Panc1 (cell line): ENCODE data around the gene SUSD6. TPM values are rescaled to one million over a fixed set of nuclear protein-coding genes. Genes with fewer than 3 reads are reported as not detected.

Experiments
- ATAC-seq: fragments of 200-7000 bp; cut with Tn5 transposase; 2 replicates; pipeline ENCODE4 v1.9.1; 2020; ENCODE audit warnings: mild to moderate bottlenecking, moderate library complexity
- BruUV-seq: library from RNA; stranded (reverse); fragments of 400-500 nt; replicated peaks from 2 replicates; lab custom pipeline; 2021; lab: Mats Ljungman, UMichigan
- CTCF ChIA-PET: fragments of 300-600 bp; sonication (Branson Sonifier 250); formaldehyde crosslinking; loops from one replicate; lab custom pipeline; 2022; ENCODE audit warnings: antibody characterized with exemption; lab: Charles Lee
- POLR2A ChIA-PET: fragments of 300-600 bp; sonication (Branson Sonifier 250); formaldehyde crosslinking; loops from one replicate; lab custom pipeline; 2022; ENCODE audit warnings: antibody characterized with exemption; lab: Charles Lee
- DNase-seq: peaks from one replicate; pipeline ENCODE4 v3.0.0-alpha.2; 2010; ENCODE audit warnings: low read depth, low spot score
- H3K27ac ChIP-seq: 2 replicates; pipeline ENCODE4 v1.5.1; 2011; ENCODE audit warnings: mild to moderate bottlenecking, low read length, inconsistent platforms
- H3K27me3 ChIP-seq: fragments of 200-500 bp; sonication (Bioruptor generic); 2 replicates; pipeline ENCODE4 v1.6.0; 2014; ENCODE audit warnings: low read length, inconsistent platforms; ENCODE audit not compliant: control insufficient read depth, insufficient read depth
- H3K36me3 ChIP-seq: fragments of 200-500 bp; sonication (Bioruptor generic); 2 replicates; pipeline ENCODE4 v1.5.1; 2014; ENCODE audit warnings: inconsistent platforms, mild to moderate bottlenecking, low read length, moderate library complexity; ENCODE audit not compliant: control insufficient read depth, insufficient read depth
- H3K4me1 ChIP-seq: 2 replicates; pipeline ENCODE4 v1.5.1; 2011; ENCODE audit warnings: inconsistent platforms, mild to moderate bottlenecking, low read length, moderate library complexity; ENCODE audit not compliant: control insufficient read depth, insufficient read depth
- H3K4me3 ChIP-seq, 2 experiments: 2 replicates each; pipeline ENCODE4 v1.5.1; 2011 to 2012; ENCODE audit warnings: low read depth in 2 of 2, low read length in 2 of 2, mild to moderate bottlenecking in 2 of 2, inconsistent platforms in 1 of 2, moderate library complexity in 1 of 2
- H3K9me3 ChIP-seq: fragments of 200-500 bp; sonication (Bioruptor generic); 2 replicates; pipeline ENCODE4 v1.5.1; 2014; ENCODE audit warnings: low read depth, mild to moderate bottlenecking, inconsistent platforms, low read length, moderate library complexity; ENCODE audit not compliant: control insufficient read depth, insufficient read depth
- CTCF ChIP-seq: fragments of 450-650 bp; IDR thresholded peaks from 2 replicates; pipeline ENCODE4 v1.5.1; 2017; ENCODE audit warnings: mild to moderate bottlenecking
- POLR2AphosphoS5 ChIP-seq: IDR thresholded peaks from 2 replicates; pipeline ENCODE4 v1.6.1; 2012; ENCODE audit warnings: mild to moderate bottlenecking, low read depth, low read length, moderate library complexity
- REST ChIP-seq, 2 experiments: IDR thresholded peaks; 2 replicates each; pipeline ENCODE4 v1.6.1; 2011 to 2012; ENCODE audit warnings: low read depth in 2 of 2, control low read depth in 1 of 2, low read length in 1 of 2, mild to moderate bottlenecking in 1 of 2, moderate library complexity in 1 of 2; ENCODE audit not compliant: insufficient read depth in 1 of 2
- SIN3A ChIP-seq: IDR thresholded peaks from 2 replicates; pipeline ENCODE4 v1.6.1; 2012; ENCODE audit warnings: low read depth, mild to moderate bottlenecking, low read length, moderate library complexity, borderline replicate concordance; ENCODE audit not compliant: insufficient read depth
- TCF7L2 ChIP-seq: IDR thresholded peaks from 2 replicates; pipeline ENCODE4 v1.6.1; 2011; ENCODE audit warnings: mild to moderate bottlenecking, low read depth, low read length, inconsistent platforms
- in situ Hi-C: cut with HindIII; loops from 2 replicates; pipeline ENCODE4 v1.10.0; 2016; ENCODE audit warnings: low sequenced_read_pairs, low pct_unique_long_range_greater_than_20kb
- intact Hi-C: fragments of 100-400 bp; cut with micrococcal nuclease; formaldehyde crosslinking; loops from one replicate; pipeline ENCODE4 v1.10.0; 2022; ENCODE audit not compliant: unreplicated experiment
- total RNA-seq: library from RNA; stranded (reverse); gene quantifications from one replicate; pipeline ENCODE4 v1.2.1, GENCODE V29; 2021; ENCODE audit not compliant: unreplicated experiment

SUSD6 gene
- total RNA-seq, 1 experiment from 2014 or later: 10.9 TPM

DNA sequence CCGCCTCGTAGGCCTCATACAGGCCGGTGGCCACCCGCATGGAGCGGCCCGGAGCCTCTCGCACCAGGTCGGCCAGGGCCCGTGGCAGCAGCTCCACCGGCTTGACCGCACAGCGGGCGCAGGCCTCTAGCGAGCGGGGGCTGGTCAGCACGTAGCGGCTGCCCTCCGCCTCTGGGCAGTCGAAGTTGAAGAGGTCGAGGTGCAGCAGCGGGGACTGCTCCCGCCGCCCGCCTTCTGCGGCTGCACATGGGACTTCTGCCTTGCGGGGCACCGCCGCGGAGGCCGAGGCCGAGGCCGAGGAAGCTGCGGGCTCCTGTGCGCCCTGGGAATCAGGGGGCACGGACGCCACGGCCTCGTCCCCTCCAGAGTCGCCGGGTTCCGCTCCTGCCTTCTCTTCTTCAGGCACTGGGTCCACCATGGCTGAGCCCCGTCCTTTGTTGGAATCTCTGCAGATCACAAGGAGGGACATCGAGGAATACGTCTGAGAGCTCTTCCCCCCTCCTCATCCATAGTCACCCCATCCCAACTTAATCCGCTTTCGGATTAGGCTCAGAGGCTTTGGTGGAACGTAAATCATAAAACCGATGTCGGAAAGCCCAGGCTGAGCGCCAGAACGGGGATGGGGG is 38.1 kb upstream of the SUSD6 start:
- Histone ChIP-seq H3K4me3 (no peak overlapping the region), H3K27me3 (peaks cover 3% of the 10 kb centered on the region), H3K27ac (no peak overlapping the region), H3K9me3 (no peaks in the 10 kb centered on the region), H3K4me1 (no peaks in the 10 kb centered on the region), H3K36me3 (no peaks in the 10 kb centered on the region)
- TF ChIP-seq TCF7L2 (no peak), REST (IDR thresholded peaks at IDR 0.05; ENCODE audit: insufficient read depth in 1 of 2, low read depth in 2 of 2, low read length in 1 of 2) (no peak), SIN3A (no peak), POLR2AphosphoS5 (no peak), CTCF (no peak)
- DNase-seq: no peak
- no TSS peak for BruUV-seq
- intact Hi-C loops (loop anchor here (5.0 kb wide), 1 partner anchor 36 kb away; no protein-coding TSS in a partner anchor), in situ Hi-C loops (no loop called here)
- ATAC-seq: no peak
- ChIA-PET CTCF (no interaction called here), POLR2A (no interaction called here)

GRCh38 chr14:69573831-69574262 is 37.5 kb upstream of the SUSD6 start:
- peaks cover 2% of the 10 kb centered on the region; the same call in 1 of the 2 replicates for H3K27me3 ChIP-seq
- intact Hi-C loops: loop anchor here (5.0 kb wide), 1 partner anchor 37 kb away; no protein-coding TSS in a partner anchor
- ChIA-PET POLR2A (no interaction called here), CTCF (interaction anchor here (0.6 kb wide), 1 partner anchor 29 kb away, joined by 3 read pairs; no protein-coding TSS in a partner anchor)
- TF ChIP-seq TCF7L2: no peak
- no peak for TF ChIP-seq POLR2AphosphoS5
- no peak for TF ChIP-seq REST (IDR thresholded peaks at IDR 0.05; ENCODE audit: insufficient read depth in 1 of 2, low read depth in 2 of 2, low read length in 1 of 2)
- no peak for TF ChIP-seq CTCF
- no peak for DNase-seq
- BruUV-seq: no TSS peak
- no peak for ATAC-seq
- no peaks in the 10 kb centered on the region for H3K36me3 ChIP-seq
- no peaks in the 10 kb centered on the region for H3K4me1 ChIP-seq
- H3K27ac ChIP-seq: no peak overlapping the region
- in situ Hi-C loops: no loop called here
- no peak overlapping the region for H3K4me3 ChIP-seq
- no peaks in the 10 kb centered on the region for H3K9me3 ChIP-seq
